Nephron (organoid): ENCODE results near the gene TTLL13.

Source experiments
- H3K27ac Mint-ChIP-seq, 3 experiments: 2 replicates each; pipeline ENCODE4 v1.8.0; 2020; ENCODE audit warnings: mixed read lengths in 3 of 3, mild to moderate bottlenecking in 2 of 3, moderate library complexity in 1 of 3
- H3K27me3 Mint-ChIP-seq: 2 replicates; pipeline ENCODE4 v1.8.0; 2021; ENCODE audit warnings: low read depth, mild to moderate bottlenecking, moderate library complexity, mixed read lengths
- H3K36me3 Mint-ChIP-seq: 2 replicates; pipeline ENCODE4 v1.8.0; 2020; ENCODE audit warnings: low read depth, mixed read lengths
- H3K4me1 Mint-ChIP-seq: 2 replicates; pipeline ENCODE4 v1.8.0; 2020; ENCODE audit warnings: mixed read lengths
- H3K4me3 Mint-ChIP-seq, 3 experiments: 2 replicates each; pipeline ENCODE4 v1.8.0; 2020; ENCODE audit warnings: mild to moderate bottlenecking in 3 of 3, mixed read lengths in 3 of 3, moderate library complexity in 2 of 3
- H3K9me3 Mint-ChIP-seq: 2 replicates; pipeline ENCODE4 v1.8.0; 2020; ENCODE audit warnings: mixed read lengths
- CTCF ChIP-seq, 3 experiments: fragments of 200-600 bp; sonication (generic); IDR thresholded peaks; one replicate each; pipeline ENCODE4 v1.5.0; 2021; ENCODE audit warnings: antibody characterized with exemption in 3 of 3; ENCODE audit not compliant: unreplicated experiment in 3 of 3

Gene TTLL13

GRCh38 chr15:90265271-90266060 lies 16.1 kb downstream of the TTLL13 start, which contains the start of gene NGRN:
TSS of gene NGRN (plus strand) at chr15:90265672. CDS start at chr15:90265713, 41 bp downstream.
- Mint-ChIP-seq H3K27ac (peak within 1 kb of the TSS; percentile 97 to 99 (median 98)), H3K4me3 (peak within 1 kb of the TSS; percentile 98 to 99 (median 99)), H3K4me1 (peaks cover 43% of the 10 kb centered on the region), H3K27me3 (no peaks in the 10 kb centered on the region), H3K36me3 (peaks cover 20% of the 10 kb centered on the region), H3K9me3 (no peaks in the 10 kb centered on the region)
- TF ChIP-seq CTCF (IDR thresholded peaks at IDR 0.05; ENCODE audit: unreplicated experiment in 3 of 3) = no peak

- peaks cover 45% of the 10 kb centered on the region for H3K4me1 Mint-ChIP-seq
- peaks cover 23% of the 10 kb centered on the region for H3K36me3 Mint-ChIP-seq
- peak overlapping the region; percentile 97 to 99 (median 98) for H3K27ac Mint-ChIP-seq
- H3K9me3 Mint-ChIP-seq = no peaks in the 10 kb centered on the region
- H3K4me3 Mint-ChIP-seq = peak overlapping the region; percentile 98 to 99 (median 99)
- H3K27me3 Mint-ChIP-seq = no peaks in the 10 kb centered on the region
- no peak for TF ChIP-seq CTCF (IDR thresholded peaks at IDR 0.05; ENCODE audit: unreplicated experiment in 3 of 3)
Observed at GRCh38 chr15:90266061-90266431, 16.7 kb downstream of the TTLL13 start.

GRCh38 chr15:90266485-90266884 lies 17.1 kb downstream of the TTLL13 start:
- peak overlapping the region; percentile 97 to 99 (median 98) for H3K27ac Mint-ChIP-seq
- no peaks in the 10 kb centered on the region for H3K9me3 Mint-ChIP-seq
- no peak for TF ChIP-seq CTCF (IDR thresholded peaks at IDR 0.05; ENCODE audit: unreplicated experiment in 3 of 3)
- H3K27me3 Mint-ChIP-seq = no peaks in the 10 kb centered on the region
- peak overlapping the region; percentile 98 to 99 (median 99) for H3K4me3 Mint-ChIP-seq
- H3K4me1 Mint-ChIP-seq = peaks cover 45% of the 10 kb centered on the region
- H3K36me3 Mint-ChIP-seq = peaks cover 28% of the 10 kb centered on the region

GRCh38 chr15:90268415-90268814 lies 19.1 kb downstream of the TTLL13 start:
- H3K4me1 Mint-ChIP-seq = peaks cover 45% of the 10 kb centered on the region
- no peaks in the 10 kb centered on the region for H3K9me3 Mint-ChIP-seq
- no peaks in the 10 kb centered on the region for H3K27me3 Mint-ChIP-seq
- peaks cover 47% of the 10 kb centered on the region for H3K36me3 Mint-ChIP-seq
- peak overlapping the region in 2 of 3 experiments; percentile 43 to 61 for H3K27ac Mint-ChIP-seq
- peak overlapping the region; percentile 82 to 99 (median 85) for H3K4me3 Mint-ChIP-seq
- no peak for TF ChIP-seq CTCF (IDR thresholded peaks at IDR 0.05; ENCODE audit: unreplicated experiment in 3 of 3)

- no peaks in the 10 kb centered on the region for H3K27me3 Mint-ChIP-seq
- peaks cover 67% of the 10 kb centered on the region for H3K36me3 Mint-ChIP-seq
- no peaks in the 10 kb centered on the region for H3K9me3 Mint-ChIP-seq
- TF ChIP-seq CTCF (IDR thresholded peaks at IDR 0.05; ENCODE audit: unreplicated experiment in 3 of 3) = no peak
- H3K4me3 Mint-ChIP-seq = peak overlapping the region; percentile 33 to 52 (median 43)
- no peak overlapping the region for H3K27ac Mint-ChIP-seq
- peaks cover 39% of the 10 kb centered on the region for H3K4me1 Mint-ChIP-seq
Observed at GRCh38 chr15:90270502-90271150, 21.3 kb downstream of the TTLL13 start.
